DMS153 treated with DMSO at 0.1 percent for 48 hours (cell line): ENCODE data around the gene OR4S2.

ENCODE experiments used
- DNase-seq: peaks from one replicate; lab custom pipeline; 2025; ENCODE audit not compliant: unreplicated experiment; lab: John Stamatoyannopoulos, UW

Gene OR4S2

GRCh38 chr11:55648027-55648426, at the start of gene OR4S2:
Gene OR4S2, plus strand, starts transcription at chr11:55648327. Its CDS starts 2,577 bp downstream, at chr11:55650904.
- no peak for DNase-seq

GRCh38 chr11:55607545-55607944, 40.6 kb upstream of the OR4S2 start, which contains the start of gene OR4C11:
Gene OR4C11, minus strand, starts transcription at chr11:55607645. Its CDS starts 3,272 bp downstream, at chr11:55604373.
- DNase-seq, result no peak

GRCh38 chr11:55624531-55624930, 23.6 kb upstream of the OR4S2 start:
- DNase-seq, result no peak

- no peak for DNase-seq
These were observed 13.3 kb upstream of the OR4S2 start, which contains the start of gene OR4P4 for GRCh38 chr11:55634813-55635212. Gene OR4P4, plus strand, starts transcription at chr11:55635113.

- DNase-seq, result no peak
These were observed 4.4 kb downstream of the OR4S2 start for GRCh38 chr11:55652560-55652959.

- no peak for DNase-seq
These were observed 7.0 kb downstream of the OR4S2 start for GRCh38 chr11:55655096-55655495.

GRCh38 chr11:55658031-55658573, 10.0 kb downstream of the OR4S2 start:
- no peak for DNase-seq

- DNase-seq, result no peak
These were observed 10.5 kb downstream of the OR4S2 start for GRCh38 chr11:55658608-55659007.

- no peak for DNase-seq
These were observed 13.8 kb downstream of the OR4S2 start, which contains the start of gene OR4C6 for GRCh38 chr11:55661901-55662300. Gene OR4C6, plus strand, starts transcription at chr11:55662201. Its CDS starts 2,966 bp downstream, at chr11:55665167.

- DNase-seq, result no peak
These were observed 21.2 kb downstream of the OR4S2 start for GRCh38 chr11:55669376-55669775.

GRCh38 chr11:55673860-55674259, 25.7 kb downstream of the OR4S2 start:
- no peak for DNase-seq

- no peak for DNase-seq
These were observed 49.7 kb downstream of the OR4S2 start for GRCh38 chr11:55697817-55698216.

- no peak for DNase-seq
These were observed 53.3 kb downstream of the OR4S2 start for GRCh38 chr11:55701429-55701828.
